Astrocyte of the spinal cord (primary cell): ENCODE results near the gene DAB1.

Experiments
- DNase-seq: peaks from one replicate; pipeline ENCODE4 v3.0.0; 2011; ENCODE audit warnings: low read depth, low spot score
- H3K4me3 ChIP-seq: 2 replicates; pipeline ENCODE4 v1.5.1; 2011; ENCODE audit warnings: low read depth, mild to moderate bottlenecking, low read length, moderate library complexity
- CTCF ChIP-seq: IDR thresholded peaks from 2 replicates; pipeline ENCODE4 v1.5.1; 2012; ENCODE audit warnings: low read depth, mild to moderate bottlenecking, low read length, inconsistent platforms
- in situ Hi-C: cut with HindIII; loops from 2 replicates; pipeline ENCODE4 v1.10.0; 2017; ENCODE audit warnings: low sequenced_read_pairs

DAB1 gene

GRCh38 chr1:57270927-57271698 lies 152.7 kb downstream of the DAB1 start:
- in situ Hi-C loops = no loop called here
- no peak for DNase-seq
- H3K4me3 ChIP-seq = no peak overlapping the region
- no peak for TF ChIP-seq CTCF

DNA sequence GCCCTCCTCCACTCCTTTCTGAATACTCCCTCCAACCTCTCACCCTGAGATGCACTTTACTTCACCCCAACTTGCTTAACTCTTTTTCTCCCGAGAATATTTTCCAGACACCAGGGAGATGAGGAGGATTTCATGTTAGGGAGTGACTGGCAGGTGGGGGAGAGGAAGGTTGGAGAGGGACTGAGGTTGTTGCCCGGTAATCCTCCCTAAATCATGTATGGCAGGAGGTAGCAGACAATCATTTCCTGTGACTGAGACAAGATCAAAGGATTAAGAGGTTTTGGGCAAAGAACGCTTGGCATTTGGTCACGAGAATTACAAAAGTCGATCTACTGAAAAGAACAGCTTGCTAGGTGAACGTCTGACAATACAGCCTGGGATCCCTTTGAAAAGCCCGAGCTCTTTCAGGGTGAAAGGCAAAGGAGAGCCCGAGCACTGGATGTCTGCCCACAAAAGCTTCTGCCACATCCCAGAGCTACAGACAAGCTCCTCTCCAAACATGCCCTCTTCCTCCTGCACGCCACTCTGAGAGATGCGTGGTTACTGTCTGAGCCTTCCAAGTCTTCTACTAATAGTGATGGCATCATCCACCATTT lies 154.1 kb downstream of the DAB1 start:
- no peak for DNase-seq
- H3K4me3 ChIP-seq = no peak overlapping the region
- TF ChIP-seq CTCF = no peak
- in situ Hi-C loops = no loop called here

GRCh38 chr1:57265104-57265503 lies 158.8 kb downstream of the DAB1 start:
- no peak for DNase-seq
- in situ Hi-C loops = no loop called here
- H3K4me3 ChIP-seq = no peak overlapping the region
- no peak for TF ChIP-seq CTCF

GRCh38 chr1:57262472-57262871 lies 161.4 kb downstream of the DAB1 start:
- DNase-seq = no peak
- in situ Hi-C loops = no loop called here
- TF ChIP-seq CTCF = no peak
- no peak overlapping the region for H3K4me3 ChIP-seq

- no peak for DNase-seq
- H3K4me3 ChIP-seq = no peak overlapping the region
- in situ Hi-C loops = no loop called here
- TF ChIP-seq CTCF = no peak
These were observed 165.1 kb downstream of the DAB1 start for GRCh38 chr1:57258557-57259325.

DNA sequence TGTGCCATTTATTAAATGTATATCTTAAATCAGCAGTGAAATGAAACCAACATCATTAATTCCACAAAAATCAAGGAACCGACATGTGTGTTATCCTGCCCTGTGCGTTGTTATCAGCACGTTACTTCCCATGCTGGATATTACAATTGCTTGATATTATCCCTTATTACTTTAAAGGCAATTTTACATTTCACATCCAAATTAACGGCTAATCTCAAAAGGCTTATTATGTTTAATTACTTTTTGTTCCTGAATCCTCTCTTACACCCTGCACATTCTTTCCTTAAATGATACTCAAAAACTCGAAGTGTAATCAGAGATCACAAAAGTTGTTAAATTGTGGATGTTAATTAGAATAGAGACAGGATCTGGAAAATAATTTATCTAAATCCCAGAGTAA lies 167.9 kb downstream of the DAB1 start:
- no peak for DNase-seq
- TF ChIP-seq CTCF = no peak
- H3K4me3 ChIP-seq = no peak overlapping the region
- in situ Hi-C loops = no loop called here
